Neural progenitor cell (in vitro differentiated cells): ENCODE results near the gene PAPPA2.

Source experiments
- EZH2 ChIP-seq: fragments of 200-600 bp; sonication (generic); IDR thresholded peaks from 2 replicates; pipeline ENCODE4 v1.6.1; 2017; ENCODE audit warnings: antibody characterized with exemption, mild to moderate bottlenecking, moderate library complexity
- EZH2phosphoT487 ChIP-seq: fragments of 200-600 bp; sonication (generic); IDR thresholded peaks from 2 replicates; pipeline ENCODE4 v1.6.1; 2017; ENCODE audit warnings: antibody characterized with exemption
- TF ChIP-seq, protein P1 (sequence below): fragments of 200-600 bp; sonication (generic); IDR thresholded peaks from 2 replicates; pipeline ENCODE4 v1.5.1; 2017; ENCODE audit warnings: antibody characterized with exemption, mild to moderate bottlenecking

DNA sequence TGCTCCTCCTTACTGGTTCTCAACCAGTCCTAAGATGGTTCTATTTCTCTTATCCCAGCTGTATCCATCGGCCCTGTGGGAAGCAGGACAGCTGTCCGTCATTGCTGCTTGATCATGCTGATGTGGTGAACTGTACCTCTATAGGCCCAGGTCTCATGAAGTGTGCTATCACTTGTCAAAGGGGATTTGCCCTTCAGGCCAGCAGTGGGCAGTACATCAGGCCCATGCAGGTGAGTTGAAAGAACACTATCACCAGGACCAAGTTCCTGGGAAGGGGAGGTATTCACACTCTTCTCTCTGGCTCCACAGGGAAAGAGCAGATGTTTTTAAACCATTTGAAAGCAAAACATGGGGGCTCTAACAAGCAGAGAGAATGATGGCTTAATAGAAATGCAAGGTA is 302.6 kb downstream of the PAPPA2 start:
- TF ChIP-seq, protein P1, sequence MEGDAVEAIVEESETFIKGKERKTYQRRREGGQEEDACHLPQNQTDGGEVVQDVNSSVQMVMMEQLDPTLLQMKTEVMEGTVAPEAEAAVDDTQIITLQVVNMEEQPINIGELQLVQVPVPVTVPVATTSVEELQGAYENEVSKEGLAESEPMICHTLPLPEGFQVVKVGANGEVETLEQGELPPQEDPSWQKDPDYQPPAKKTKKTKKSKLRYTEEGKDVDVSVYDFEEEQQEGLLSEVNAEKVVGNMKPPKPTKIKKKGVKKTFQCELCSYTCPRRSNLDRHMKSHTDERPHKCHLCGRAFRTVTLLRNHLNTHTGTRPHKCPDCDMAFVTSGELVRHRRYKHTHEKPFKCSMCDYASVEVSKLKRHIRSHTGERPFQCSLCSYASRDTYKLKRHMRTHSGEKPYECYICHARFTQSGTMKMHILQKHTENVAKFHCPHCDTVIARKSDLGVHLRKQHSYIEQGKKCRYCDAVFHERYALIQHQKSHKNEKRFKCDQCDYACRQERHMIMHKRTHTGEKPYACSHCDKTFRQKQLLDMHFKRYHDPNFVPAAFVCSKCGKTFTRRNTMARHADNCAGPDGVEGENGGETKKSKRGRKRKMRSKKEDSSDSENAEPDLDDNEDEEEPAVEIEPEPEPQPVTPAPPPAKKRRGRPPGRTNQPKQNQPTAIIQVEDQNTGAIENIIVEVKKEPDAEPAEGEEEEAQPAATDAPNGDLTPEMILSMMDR = no peak
- no peak for TF ChIP-seq EZH2
- no peak for TF ChIP-seq EZH2phosphoT487
